Gastrocnemius medialis (tissue), 4 donors: ENCODE data around the gene PTPRN2. TPM values are rescaled to one million over a fixed set of nuclear protein-coding genes. Genes with fewer than 3 reads are reported as not detected.

Experiments
- ATAC-seq, 2 donors: fragments of 150-250 bp; one replicate each; pipeline ENCODE4 v1.9.1; 2016
- DNase-seq, 2 donors: peaks; one replicate each; pipeline ENCODE4 v3.0.0-alpha.2; 2019
- H3K27ac ChIP-seq, 4 donors: fragments of 200-600 bp; sonication (generic); 1 replicate in 1 of 4; 2 replicates in 3 of 4; pipeline ENCODE4 v1.5.1; 2016 to 2018; ENCODE audit warnings: mild to moderate bottlenecking in 2 of 4, moderate library complexity in 1 of 4
- H3K27me3 ChIP-seq, 3 donors: fragments of 200-600 bp; sonication (generic) in 2 of 3; 1 replicate in 1 of 3; 2 replicates in 2 of 3; pipeline versions ENCODE4 v1.5.1 to v1.6.0; 2016 to 2019; ENCODE audit warnings: mild to moderate bottlenecking in 1 of 3, moderate library complexity in 1 of 3
- H3K36me3 ChIP-seq, 2 donors: fragments of 200-600 bp; sonication (generic) in 1 of 2; one replicate each; pipeline ENCODE4 v1.5.1; 2017 to 2018
- H3K4me1 ChIP-seq, 2 donors: fragments of 200-600 bp; sonication (generic) in 1 of 2; one replicate each; pipeline ENCODE4 v1.5.1; 2016 to 2017; ENCODE audit warnings: mild to moderate bottlenecking in 2 of 2
- H3K4me3 ChIP-seq, 4 donors: fragments of 200-600 bp; sonication (generic) in 3 of 4; 1 replicate in 1 of 4; 2 replicates in 3 of 4; pipeline ENCODE4 v1.5.1; 2016 to 2019; ENCODE audit warnings: mild to moderate bottlenecking in 2 of 4
- H3K9me3 ChIP-seq, 3 donors: fragments of 200-600 bp; sonication (generic) in 2 of 3; 1 replicate in 1 of 3; 2 replicates in 2 of 3; pipeline ENCODE4 v1.5.1; 2016 to 2019
- POLR2A ChIP-seq, 2 donors: fragments of 450-650 bp; IDR thresholded peaks; one replicate each; pipeline ENCODE4 v1.6.1; 2017; ENCODE audit warnings: antibody characterized with exemption in 2 of 2, mild to moderate bottlenecking in 2 of 2, moderate library complexity in 2 of 2
- in situ Hi-C, 4 donors: fragments of 200-750 bp; cut with MboI; loops; one replicate each; pipeline versions ENCODE4 v1.15.0 to v1.8.0; 2017; ENCODE audit warnings: low sequenced_read_pairs in 4 of 4
- intact Hi-C: fragments of 100-400 bp; cut with DNase I; formaldehyde crosslinking; loops from one replicate; pipeline ENCODE4 v1.15.1; 2023; ENCODE audit warnings: low total_unique reads
- total RNA-seq, 4 donors: library from RNA; depleted of rRNA; stranded (reverse); fragments of >200 nt; gene quantifications; one replicate each; pipeline versions ENCODE4 v1.1.0 to v1.2.3, GENCODE V29; 2016
- TF ChIP-seq, protein P1 (sequence below), 5 experiments: fragments of 450-650 bp in 3 of 5; fragments of 200-600 bp in 2 of 5; sonication (generic) in 2 of 5; IDR thresholded peaks in 4 of 5; conservative IDR thresholded peaks in 1 of 5; 1 replicate in 4 of 5; 2 replicates in 1 of 5; pipeline ENCODE4 v1.5.1; 2016 to 2019; ENCODE audit warnings: antibody characterized with exemption in 5 of 5, mild to moderate bottlenecking in 3 of 5, moderate library complexity in 3 of 5

The PTPRN2 gene
- total RNA-seq, 4 donors from 2014 or later = 0.66 to 0.85 (median 0.81) TPM

DNA sequence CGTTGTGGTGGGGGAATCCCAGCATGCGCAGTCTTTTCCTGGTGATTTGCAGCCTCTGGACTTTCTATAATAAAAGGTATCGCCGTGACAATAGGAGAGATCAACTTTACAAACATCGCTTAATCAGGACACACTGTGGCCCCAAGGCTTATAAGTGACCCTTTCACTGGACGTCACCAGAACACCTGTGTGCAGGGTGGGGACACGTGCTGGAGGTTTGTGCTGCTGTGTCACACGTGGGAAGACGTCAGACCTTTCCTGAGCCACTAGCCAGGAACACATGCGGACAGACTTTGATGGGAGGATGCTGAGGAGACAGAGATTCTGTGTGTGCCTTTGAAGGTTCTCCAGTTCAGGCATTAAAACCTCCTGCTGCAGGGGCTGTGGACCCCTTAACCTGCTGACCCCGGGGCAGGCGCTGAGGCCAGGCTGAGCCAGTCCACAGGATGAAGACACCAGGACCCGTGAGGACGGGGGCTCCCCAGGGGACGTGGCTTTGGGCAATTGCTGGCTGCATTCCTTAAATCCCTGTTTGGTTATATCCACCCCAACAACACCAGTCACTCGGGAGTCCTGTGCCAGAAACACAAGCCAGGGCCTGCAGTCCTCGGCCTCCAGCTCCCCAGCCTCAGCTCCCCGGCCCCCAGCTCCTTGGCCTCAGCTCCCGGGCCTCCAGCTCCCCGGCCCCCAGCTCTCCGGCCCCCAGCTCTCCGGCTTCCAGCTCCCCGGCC, 183.4 kb downstream of the PTPRN2 start:
- in situ Hi-C loops (loop anchor here in 1 of 4 donors (25.0 kb wide), 1 partner anchor 108 kb away; no protein-coding TSS in a partner anchor), intact Hi-C loops (no loop called here)
- no peak overlapping the region for H3K4me3 ChIP-seq
- no peaks in the 10 kb centered on the region for H3K4me1 ChIP-seq
- no peaks in the 10 kb centered on the region for H3K9me3 ChIP-seq
- TF ChIP-seq, protein P1, sequence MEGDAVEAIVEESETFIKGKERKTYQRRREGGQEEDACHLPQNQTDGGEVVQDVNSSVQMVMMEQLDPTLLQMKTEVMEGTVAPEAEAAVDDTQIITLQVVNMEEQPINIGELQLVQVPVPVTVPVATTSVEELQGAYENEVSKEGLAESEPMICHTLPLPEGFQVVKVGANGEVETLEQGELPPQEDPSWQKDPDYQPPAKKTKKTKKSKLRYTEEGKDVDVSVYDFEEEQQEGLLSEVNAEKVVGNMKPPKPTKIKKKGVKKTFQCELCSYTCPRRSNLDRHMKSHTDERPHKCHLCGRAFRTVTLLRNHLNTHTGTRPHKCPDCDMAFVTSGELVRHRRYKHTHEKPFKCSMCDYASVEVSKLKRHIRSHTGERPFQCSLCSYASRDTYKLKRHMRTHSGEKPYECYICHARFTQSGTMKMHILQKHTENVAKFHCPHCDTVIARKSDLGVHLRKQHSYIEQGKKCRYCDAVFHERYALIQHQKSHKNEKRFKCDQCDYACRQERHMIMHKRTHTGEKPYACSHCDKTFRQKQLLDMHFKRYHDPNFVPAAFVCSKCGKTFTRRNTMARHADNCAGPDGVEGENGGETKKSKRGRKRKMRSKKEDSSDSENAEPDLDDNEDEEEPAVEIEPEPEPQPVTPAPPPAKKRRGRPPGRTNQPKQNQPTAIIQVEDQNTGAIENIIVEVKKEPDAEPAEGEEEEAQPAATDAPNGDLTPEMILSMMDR (IDR thresholded peaks at IDR 0.05 in 4 of 5, conservative IDR thresholded peaks at IDR 0.05 in 1 of 5) = no peak
- TF ChIP-seq POLR2A (IDR thresholded peaks at IDR 0.05) = no peak
- H3K27me3 ChIP-seq = no peaks in the 10 kb centered on the region
- H3K27ac ChIP-seq = no peak overlapping the region
- H3K36me3 ChIP-seq = no peaks in the 10 kb centered on the region
- ATAC-seq (no peak), DNase-seq (no peak)

DNA sequence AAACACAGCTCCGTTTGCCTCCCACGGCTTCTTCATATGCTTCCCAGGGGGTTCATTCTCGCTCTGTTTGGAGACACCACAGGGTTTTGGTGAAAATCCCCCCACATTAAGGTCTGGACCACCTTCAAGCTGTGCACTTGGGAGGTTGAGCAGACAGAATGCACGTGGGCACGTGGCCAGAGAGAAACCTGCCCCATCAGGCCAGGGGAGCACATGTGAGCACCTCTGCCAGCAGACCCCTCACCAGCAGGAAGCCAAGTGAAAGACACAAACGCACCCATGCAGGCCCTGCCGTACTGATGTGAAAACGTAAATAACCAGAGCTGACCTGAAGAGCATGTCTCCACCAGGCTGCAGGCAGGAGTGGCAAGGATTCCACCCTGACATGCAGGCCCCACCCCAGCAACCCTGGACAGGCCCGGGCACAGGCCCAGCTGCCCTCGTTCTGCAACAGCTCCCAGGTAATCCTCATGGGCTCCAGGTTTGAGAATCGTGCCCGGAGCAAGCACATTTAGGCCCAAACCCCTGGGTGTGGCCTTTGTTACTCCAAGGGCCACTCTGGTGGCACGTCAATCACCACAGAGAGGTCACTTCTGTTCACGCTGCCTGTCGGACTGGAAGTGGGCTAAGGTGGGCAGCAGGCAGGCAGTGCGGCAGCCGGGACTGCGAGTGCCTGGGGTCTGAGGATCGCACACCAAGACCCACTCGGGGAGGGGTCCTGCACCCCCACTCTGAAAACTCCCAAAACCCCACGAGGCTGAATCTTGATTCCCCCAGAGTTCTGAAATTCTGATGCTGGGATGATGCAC, 184.4 kb downstream of the PTPRN2 start:
- Histone ChIP-seq H3K27me3 (no peaks in the 10 kb centered on the region), H3K4me3 (no peak overlapping the region), H3K36me3 (no peaks in the 10 kb centered on the region), H3K4me1 (no peaks in the 10 kb centered on the region), H3K27ac (no peak overlapping the region), H3K9me3 (no peaks in the 10 kb centered on the region)
- no peak for TF ChIP-seq POLR2A (IDR thresholded peaks at IDR 0.05)
- TF ChIP-seq, protein P1 (IDR thresholded peaks at IDR 0.05 in 4 of 5, conservative IDR thresholded peaks at IDR 0.05 in 1 of 5) = no peak
- in situ Hi-C loops = loop anchor here in 1 of 4 donors (25.0 kb wide), 1 partner anchor 109 kb away; no protein-coding TSS in a partner anchor
- ATAC-seq (no peak), DNase-seq (no peak)
- intact Hi-C loops = no loop called here

DNA sequence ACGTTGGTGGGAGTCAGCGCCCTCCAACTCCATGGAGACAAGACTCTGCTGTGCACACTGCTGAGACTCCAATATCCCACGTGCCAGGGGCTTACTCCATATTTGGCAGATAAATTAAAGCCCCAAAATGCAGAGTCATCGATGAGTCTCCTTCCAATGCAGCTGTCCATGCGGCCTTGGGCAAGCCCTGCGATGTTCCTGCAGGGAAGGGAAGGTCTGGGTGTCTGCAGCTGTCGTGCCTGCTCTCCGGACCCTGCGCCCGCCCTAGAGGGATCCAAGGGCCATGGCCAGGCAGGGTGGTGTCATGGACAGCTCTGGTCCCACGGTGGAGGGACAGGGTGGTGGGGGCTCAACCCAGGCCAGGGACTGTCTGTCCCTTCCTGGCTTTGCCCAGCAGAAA, 185.2 kb downstream of the PTPRN2 start:
- no peak for DNase-seq
- Histone ChIP-seq H3K36me3 (no peaks in the 10 kb centered on the region), H3K4me3 (no peak overlapping the region), H3K27ac (no peak overlapping the region), H3K9me3 (no peaks in the 10 kb centered on the region), H3K27me3 (no peaks in the 10 kb centered on the region), H3K4me1 (no peaks in the 10 kb centered on the region)
- intact Hi-C loops = no loop called here
- no peak for ATAC-seq
- in situ Hi-C loops = loop anchor here in 1 of 4 donors (25.0 kb wide), 1 partner anchor 110 kb away; no protein-coding TSS in a partner anchor
- TF ChIP-seq, protein P1 (IDR thresholded peaks at IDR 0.05 in 4 of 5, conservative IDR thresholded peaks at IDR 0.05 in 1 of 5) = no peak
- TF ChIP-seq POLR2A (IDR thresholded peaks at IDR 0.05) = no peak

DNA sequence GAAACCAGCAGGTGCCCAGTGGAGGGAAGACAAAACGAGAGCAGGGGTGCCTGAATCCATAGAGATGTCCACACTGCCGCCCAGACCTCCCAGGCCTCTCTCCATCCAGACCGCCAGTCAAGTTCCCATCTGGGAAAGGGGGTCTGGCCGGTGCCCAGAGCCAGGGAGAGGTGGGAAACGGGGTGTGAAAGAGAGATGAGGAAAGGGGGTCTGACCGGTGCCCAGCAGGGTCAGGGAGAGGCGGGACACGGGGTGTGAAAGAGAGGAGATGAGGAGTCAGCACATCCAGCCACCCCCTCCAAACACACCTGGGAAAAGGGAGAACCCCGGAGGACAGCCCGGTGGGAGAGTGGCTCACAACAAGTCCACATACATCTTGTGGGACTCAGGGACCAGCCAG, 185.8 kb downstream of the PTPRN2 start:
- Histone ChIP-seq H3K27ac (no peak overlapping the region), H3K27me3 (no peaks in the 10 kb centered on the region), H3K4me3 (no peak overlapping the region), H3K4me1 (no peaks in the 10 kb centered on the region), H3K9me3 (no peaks in the 10 kb centered on the region), H3K36me3 (no peaks in the 10 kb centered on the region)
- no peak for ATAC-seq
- intact Hi-C loops = no loop called here
- in situ Hi-C loops = loop anchor here in 1 of 4 donors (25.0 kb wide), 1 partner anchor 110 kb away; no protein-coding TSS in a partner anchor
- no peak for DNase-seq
- no peak for TF ChIP-seq POLR2A (IDR thresholded peaks at IDR 0.05)
- TF ChIP-seq, protein P1 (IDR thresholded peaks at IDR 0.05 in 4 of 5, conservative IDR thresholded peaks at IDR 0.05 in 1 of 5) = no peak
